HEK293T (cell line): Measurements from ENCODE around the gene SLC35E1.

Source experiments
- ARNT ChIP-seq: fragments of 450-650 bp; IDR thresholded peaks from 2 replicates; pipeline ENCODE4 v1.6.1; 2017; ENCODE audit warnings: mild to moderate bottlenecking
- BHLHE40 ChIP-seq: fragments of 450-650 bp; IDR thresholded peaks from 2 replicates; pipeline ENCODE4 v1.6.1; 2016; ENCODE audit warnings: mild to moderate bottlenecking, moderate library complexity, borderline replicate concordance
- ELF4 ChIP-seq: fragments of 450-650 bp; IDR thresholded peaks from 2 replicates; pipeline ENCODE4 v1.6.1; 2017; ENCODE audit warnings: antibody characterized with exemption
- FOXM1 ChIP-seq: fragments of 450-650 bp; IDR thresholded peaks from 2 replicates; pipeline ENCODE4 v1.6.1; 2017; ENCODE audit warnings: mild to moderate bottlenecking, borderline replicate concordance
- HDGF ChIP-seq: fragments of 450-650 bp; IDR thresholded peaks from 2 replicates; pipeline ENCODE4 v1.6.1; 2017; ENCODE audit warnings: antibody characterized with exemption, borderline replicate concordance
- L3MBTL2 ChIP-seq: fragments of 450-650 bp; conservative IDR thresholded peaks from 2 replicates; pipeline ENCODE4 v1.6.1; 2016; ENCODE audit warnings: mild to moderate bottlenecking
- LEF1 ChIP-seq: fragments of 450-650 bp; IDR thresholded peaks from 2 replicates; pipeline ENCODE4 v1.6.1; 2017; ENCODE audit warnings: mild to moderate bottlenecking, borderline replicate concordance
- NFRKB ChIP-seq: fragments of 450-650 bp; IDR thresholded peaks from 2 replicates; pipeline ENCODE4 v1.6.1; 2016; ENCODE audit warnings: mild to moderate bottlenecking, moderate library complexity
- SP1 ChIP-seq: fragments of 450-650 bp; IDR thresholded peaks from 2 replicates; pipeline ENCODE4 v1.6.1; 2017
- SUZ12 ChIP-seq: fragments of 450-650 bp; IDR thresholded peaks from 2 replicates; pipeline ENCODE4 v1.6.1; 2016; ENCODE audit warnings: mild to moderate bottlenecking
- TARDBP ChIP-seq: fragments of 450-650 bp; IDR thresholded peaks from 2 replicates; pipeline ENCODE4 v1.6.1; 2016
- ZNF384 ChIP-seq: fragments of 450-650 bp; IDR thresholded peaks from 2 replicates; pipeline ENCODE4 v1.6.1; 2016

- TF ChIP-seq SP1 (no peak), ZNF384 (no peak), ARNT (no peak), ELF4 (no peak), L3MBTL2 (no peak), LEF1 (no peak), FOXM1 (no peak), NFRKB (no peak), SUZ12 (no peak), BHLHE40 (no peak), HDGF (no peak), TARDBP (no peak)
These were observed 17.7 kb upstream of the SLC35E1 start for GRCh38 chr19:16589917-16590316.
